Caco-2 (cell line): ENCODE results near the gene LPAR3. TPM values are rescaled to one million over a fixed set of nuclear protein-coding genes. Genes with fewer than 3 reads are reported as not detected.

Source experiments
- BruUV-seq: library from RNA; stranded (reverse); fragments of 400-500 nt; replicated peaks from 2 replicates; lab custom pipeline; 2021; lab: Mats Ljungman, UMichigan
- CTCF ChIA-PET: fragments of 300-600 bp; sonication (Branson Sonifier 250); formaldehyde crosslinking; loops from one replicate; lab custom pipeline; 2022; ENCODE audit warnings: antibody characterized with exemption; lab: Charles Lee
- POLR2A ChIA-PET: fragments of 300-600 bp; sonication (Branson Sonifier 250); formaldehyde crosslinking; loops from one replicate; lab custom pipeline; 2022; ENCODE audit warnings: antibody characterized with exemption; lab: Charles Lee
- DNase-seq, 2 experiments: peaks; one replicate each; pipeline versions ENCODE4 v3.0.0 to v3.0.0-alpha.2; 2020 to 2022
- H3K27me3 ChIP-seq: replicated peaks from 2 replicates; pipeline ENCODE4 v1.6.0; 2011; ENCODE audit warnings: low read length; ENCODE audit not compliant: control insufficient read depth, insufficient read depth
- H3K36me3 ChIP-seq: 2 replicates; pipeline ENCODE4 v1.5.1; 2011; ENCODE audit warnings: low read length; ENCODE audit not compliant: control insufficient read depth, insufficient read depth
- H3K4me1 ChIP-seq: fragments of 250-450 bp; sonication (Bioruptor Pico); 2 replicates; pipeline ENCODE4 v1.5.1; 2020; ENCODE audit warnings: mild to moderate bottlenecking
- H3K4me3 ChIP-seq: 2 replicates; pipeline ENCODE4 v1.5.1; 2011; ENCODE audit warnings: low read depth, mild to moderate bottlenecking, control low read depth, low read length
- H3K9me3 ChIP-seq: fragments of 250-450 bp; sonication (Bioruptor Pico); 2 replicates; pipeline ENCODE4 v1.5.1; 2020; ENCODE audit warnings: mild to moderate bottlenecking, moderate library complexity
- H3K27ac Mint-ChIP-seq: one replicate; pipeline ENCODE4 v1.8.0; 2022; ENCODE audit warnings: mixed read lengths; ENCODE audit not compliant: unreplicated experiment
- H3K27me3 Mint-ChIP-seq: one replicate; pipeline ENCODE4 v1.8.0; 2022; ENCODE audit warnings: mixed read lengths; ENCODE audit not compliant: insufficient read depth, unreplicated experiment
- H3K36me3 Mint-ChIP-seq: one replicate; pipeline ENCODE4 v1.8.0; 2022; ENCODE audit warnings: mild to moderate bottlenecking, mixed read lengths; ENCODE audit not compliant: insufficient read depth, unreplicated experiment
- H3K4me1 Mint-ChIP-seq: one replicate; pipeline ENCODE4 v1.8.0; 2022; ENCODE audit warnings: low read depth, mixed read lengths; ENCODE audit not compliant: unreplicated experiment
- H3K4me3 Mint-ChIP-seq: one replicate; pipeline ENCODE4 v1.8.0; 2022; ENCODE audit warnings: mild to moderate bottlenecking, moderate library complexity, mixed read lengths; ENCODE audit not compliant: unreplicated experiment
- H3K9me3 Mint-ChIP-seq: one replicate; pipeline ENCODE4 v1.8.0; 2022; ENCODE audit warnings: mixed read lengths; ENCODE audit not compliant: unreplicated experiment
- CTCF ChIP-seq, 2 experiments: fragments of 200-600 bp in 1 of 2; IDR thresholded peaks; 1 replicate in 1 of 2; 2 replicates in 1 of 2; pipeline versions ENCODE4 v1.5.1 to v1.8.0; 2011 to 2022; ENCODE audit warnings: antibody characterized with exemption in 1 of 2, control low read depth in 1 of 2, inconsistent platforms in 1 of 2, low read depth in 1 of 2, low read length in 1 of 2, mild to moderate bottlenecking in 1 of 2, moderate library complexity in 1 of 2; ENCODE audit not compliant: insufficient read depth in 1 of 2, severe bottlenecking in 1 of 2, unreplicated experiment in 1 of 2
- intact Hi-C: fragments of 100-400 bp; cut with micrococcal nuclease; formaldehyde crosslinking; loops from one replicate; pipeline ENCODE4 v1.10.0; 2022; ENCODE audit not compliant: unreplicated experiment
- total RNA-seq: library from RNA; stranded (reverse); gene quantifications from 2 replicates; pipeline ENCODE4 v1.2.3, GENCODE V29; 2022

Gene LPAR3
- total RNA-seq, 1 experiment from 2014 or later, result not detected

DNA sequence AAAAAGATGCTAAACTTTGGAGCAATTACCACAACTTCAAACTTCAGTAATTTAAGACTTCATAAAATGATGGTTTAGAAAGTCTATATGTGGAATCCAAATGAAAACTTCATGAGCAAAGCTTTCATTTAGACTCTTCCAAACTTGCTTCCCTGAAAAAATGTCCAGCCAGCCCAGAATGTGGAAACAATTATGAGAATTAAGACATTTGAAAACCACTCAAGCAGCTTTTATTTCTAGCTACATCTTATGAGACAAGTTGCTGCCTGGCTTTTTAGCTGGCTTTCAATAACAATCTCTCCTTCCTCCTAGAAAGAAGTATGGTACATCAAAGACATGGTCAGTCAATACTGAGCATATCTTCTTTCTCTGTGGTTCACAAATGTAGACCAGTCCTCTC is 21.8 kb downstream of the LPAR3 start:
- Histone ChIP-seq H3K27me3 (no peaks in the 10 kb centered on the region; the same call in 1 of the 2 replicates), H3K36me3 (no peaks in the 10 kb centered on the region), H3K4me1 (no peaks in the 10 kb centered on the region), H3K4me3 (no peak overlapping the region), H3K9me3 (no peaks in the 10 kb centered on the region)
- no peak for TF ChIP-seq CTCF (IDR thresholded peaks at IDR 0.05; ENCODE audit: insufficient read depth in 1 of 2, low read depth in 1 of 2, low read length in 1 of 2, severe bottlenecking in 1 of 2, unreplicated experiment in 1 of 2)
- DNase-seq, result no peak
- no peak overlapping the region for H3K27ac Mint-ChIP-seq
- intact Hi-C loops, result no loop called here
- BruUV-seq, result no TSS peak
- H3K4me1 Mint-ChIP-seq, result no peaks in the 10 kb centered on the region
- H3K36me3 Mint-ChIP-seq, result no peaks in the 10 kb centered on the region
- H3K27me3 Mint-ChIP-seq, result peaks cover 6% of the 10 kb centered on the region
- no peaks in the 10 kb centered on the region for H3K9me3 Mint-ChIP-seq
- ChIA-PET CTCF (no interaction called here), POLR2A (no interaction called here)
- H3K4me3 Mint-ChIP-seq, result no peak overlapping the region

- H3K4me1 ChIP-seq, result no peaks in the 10 kb centered on the region
- intact Hi-C loops, result no loop called here
- Mint-ChIP-seq H3K27ac (no peak overlapping the region), H3K27me3 (peaks cover 6% of the 10 kb centered on the region), H3K4me1 (no peaks in the 10 kb centered on the region), H3K4me3 (no peak overlapping the region), H3K9me3 (no peaks in the 10 kb centered on the region), H3K36me3 (no peaks in the 10 kb centered on the region)
- H3K9me3 ChIP-seq, result no peaks in the 10 kb centered on the region
- DNase-seq, result no peak
- no TSS peak for BruUV-seq
- POLR2A ChIA-PET, result no interaction called here
- no peak overlapping the region for H3K4me3 ChIP-seq
- CTCF ChIA-PET, result no interaction called here
- H3K36me3 ChIP-seq, result no peaks in the 10 kb centered on the region
- TF ChIP-seq CTCF (IDR thresholded peaks at IDR 0.05; ENCODE audit: insufficient read depth in 1 of 2, low read depth in 1 of 2, low read length in 1 of 2, severe bottlenecking in 1 of 2, unreplicated experiment in 1 of 2), result no peak
- H3K27me3 ChIP-seq, result no peaks in the 10 kb centered on the region
These were observed 22.4 kb downstream of the LPAR3 start for GRCh38 chr1:84870591-84870990.

- no peaks in the 10 kb centered on the region for H3K36me3 ChIP-seq
- Mint-ChIP-seq H3K9me3 (no peaks in the 10 kb centered on the region), H3K4me1 (no peaks in the 10 kb centered on the region), H3K27me3 (peaks cover 10% of the 10 kb centered on the region), H3K36me3 (no peaks in the 10 kb centered on the region), H3K27ac (no peak overlapping the region), H3K4me3 (no peak overlapping the region)
- H3K9me3 ChIP-seq, result no peaks in the 10 kb centered on the region
- no peak overlapping the region for H3K4me3 ChIP-seq
- DNase-seq, result no peak
- CTCF ChIA-PET, result no interaction called here
- TF ChIP-seq CTCF (IDR thresholded peaks at IDR 0.05; ENCODE audit: insufficient read depth in 1 of 2, low read depth in 1 of 2, low read length in 1 of 2, severe bottlenecking in 1 of 2, unreplicated experiment in 1 of 2), result no peak
- no peaks in the 10 kb centered on the region for H3K27me3 ChIP-seq
- POLR2A ChIA-PET, result no interaction called here
- H3K4me1 ChIP-seq, result no peaks in the 10 kb centered on the region
- intact Hi-C loops, result no loop called here
- BruUV-seq, result no TSS peak
These were observed 23.3 kb downstream of the LPAR3 start for GRCh38 chr1:84869720-84870119.
